OCI-LY1 (cell line): ENCODE measurements around the gene TRABD2B.

Experiments
- H2AFZ ChIP-seq: fragments of 200-600 bp; sonication (generic), shearing (Covaris generic); 2 replicates; pipeline ENCODE4 v1.6.0; 2014; ENCODE audit warnings: antibody characterized with exemption, mild to moderate bottlenecking, low read length
- H3F3A ChIP-seq: fragments of 200-600 bp; sonication (generic), shearing (Covaris generic); 2 replicates; pipeline ENCODE4 v1.6.0; 2014; ENCODE audit warnings: mild to moderate bottlenecking, antibody characterized with exemption, low read length, moderate library complexity; ENCODE audit not compliant: insufficient read depth
- H3K27ac ChIP-seq: fragments of 200-600 bp; sonication (generic); 2 replicates; pipeline ENCODE4 v1.5.1; 2014; ENCODE audit warnings: low read length, mixed run types, mild to moderate bottlenecking, low read depth; ENCODE audit not compliant: poor library complexity, severe bottlenecking
- H3K27me3 ChIP-seq: fragments of 200-600 bp; sonication (generic); 2 replicates; pipeline ENCODE4 v1.6.0; 2014; ENCODE audit warnings: antibody characterized with exemption, mild to moderate bottlenecking, low read length, moderate library complexity; ENCODE audit not compliant: insufficient read depth
- H3K36me3 ChIP-seq: fragments of 200-600 bp; sonication (generic); 2 replicates; pipeline ENCODE4 v1.6.1; 2014; ENCODE audit warnings: mild to moderate bottlenecking, antibody characterized with exemption, low read length, moderate library complexity, mixed read lengths; ENCODE audit not compliant: insufficient read depth
- H3K4me1 ChIP-seq: fragments of 200-600 bp; sonication (generic); 2 replicates; pipeline ENCODE4 v1.5.1; 2014; ENCODE audit warnings: mild to moderate bottlenecking, low read length, moderate library complexity; ENCODE audit not compliant: insufficient read depth, severe bottlenecking
- H3K4me2 ChIP-seq: fragments of 200-600 bp; sonication (generic), shearing (Covaris generic); 2 replicates; pipeline ENCODE4 v1.6.1; 2014; ENCODE audit warnings: low read length
- H3K4me3 ChIP-seq: fragments of 200-600 bp; sonication (generic); 2 replicates; pipeline ENCODE4 v1.5.1; 2014; ENCODE audit warnings: low read length, low read depth, mild to moderate bottlenecking, mixed read lengths; ENCODE audit not compliant: poor library complexity, severe bottlenecking
- H3K79me2 ChIP-seq: fragments of 200-600 bp; shearing (Covaris generic); 2 replicates; pipeline ENCODE4 v1.6.1; 2016; ENCODE audit warnings: mixed run types, low read length, mixed read lengths; ENCODE audit not compliant: insufficient read depth
- H3K9ac ChIP-seq: fragments of 200-600 bp; sonication (generic), shearing (Covaris generic); 2 replicates; pipeline ENCODE4 v1.6.1; 2014; ENCODE audit warnings: mild to moderate bottlenecking, low read length, mixed read lengths
- H3K9me2 ChIP-seq: fragments of 200-600 bp; sonication (generic), shearing (Covaris generic); 2 replicates; pipeline ENCODE4 v1.6.1; 2014; ENCODE audit warnings: low read depth, mild to moderate bottlenecking, low read length, mixed read lengths
- H3K9me3 ChIP-seq: fragments of 200-600 bp; shearing (Covaris generic); 2 replicates; pipeline ENCODE4 v1.6.1; 2014; ENCODE audit warnings: low read length, mixed read lengths
- H4K20me1 ChIP-seq: fragments of 200-600 bp; sonication (generic), shearing (Covaris generic); 2 replicates; pipeline ENCODE4 v1.6.0; 2016; ENCODE audit warnings: mild to moderate bottlenecking, low read length; ENCODE audit not compliant: insufficient read depth
- EZH2 ChIP-seq: fragments of 200-600 bp; sonication (generic), shearing (Covaris generic); IDR thresholded peaks from 2 replicates; pipeline ENCODE4 v1.8.0; 2017; ENCODE audit warnings: borderline replicate concordance, mixed run types, mild to moderate bottlenecking, antibody characterized with exemption, low read length, moderate library complexity, mixed read lengths
- TF ChIP-seq, protein P1 (sequence below): fragments of 200-600 bp; sonication (generic), shearing (Covaris generic); IDR thresholded peaks from 2 replicates; pipeline ENCODE4 v1.5.1; 2017; ENCODE audit warnings: mild to moderate bottlenecking, antibody characterized with exemption, low read length, moderate library complexity, mixed read lengths

TRABD2B gene

DNA sequence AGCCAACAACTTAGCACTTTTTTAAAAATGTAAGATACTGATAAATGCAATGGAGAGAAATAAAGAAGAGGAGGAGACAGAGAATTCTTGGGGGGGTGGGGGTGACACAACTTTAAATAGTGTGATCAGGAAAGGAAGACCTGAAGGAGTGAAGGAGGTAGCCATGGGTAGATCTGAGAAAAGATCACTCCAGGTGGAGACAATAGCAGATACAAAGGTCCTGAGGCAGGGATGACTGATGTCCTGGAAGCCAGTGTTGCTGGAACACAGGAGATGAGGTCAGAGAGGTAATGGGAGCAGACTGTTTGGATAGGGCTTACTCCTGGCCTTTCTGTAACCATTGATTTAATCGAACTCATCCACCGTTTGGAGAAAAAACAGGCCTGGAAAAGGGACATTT lies 24.6 kb upstream of the TRABD2B start:
- H2AFZ ChIP-seq = no peak overlapping the region
- no peaks in the 10 kb centered on the region for H3K9me2 ChIP-seq
- H3K4me2 ChIP-seq = no peak overlapping the region
- H3K27me3 ChIP-seq = no peaks in the 10 kb centered on the region
- no peaks in the 10 kb centered on the region for H3K9me3 ChIP-seq
- no peak for TF ChIP-seq EZH2
- TF ChIP-seq, protein P1, sequence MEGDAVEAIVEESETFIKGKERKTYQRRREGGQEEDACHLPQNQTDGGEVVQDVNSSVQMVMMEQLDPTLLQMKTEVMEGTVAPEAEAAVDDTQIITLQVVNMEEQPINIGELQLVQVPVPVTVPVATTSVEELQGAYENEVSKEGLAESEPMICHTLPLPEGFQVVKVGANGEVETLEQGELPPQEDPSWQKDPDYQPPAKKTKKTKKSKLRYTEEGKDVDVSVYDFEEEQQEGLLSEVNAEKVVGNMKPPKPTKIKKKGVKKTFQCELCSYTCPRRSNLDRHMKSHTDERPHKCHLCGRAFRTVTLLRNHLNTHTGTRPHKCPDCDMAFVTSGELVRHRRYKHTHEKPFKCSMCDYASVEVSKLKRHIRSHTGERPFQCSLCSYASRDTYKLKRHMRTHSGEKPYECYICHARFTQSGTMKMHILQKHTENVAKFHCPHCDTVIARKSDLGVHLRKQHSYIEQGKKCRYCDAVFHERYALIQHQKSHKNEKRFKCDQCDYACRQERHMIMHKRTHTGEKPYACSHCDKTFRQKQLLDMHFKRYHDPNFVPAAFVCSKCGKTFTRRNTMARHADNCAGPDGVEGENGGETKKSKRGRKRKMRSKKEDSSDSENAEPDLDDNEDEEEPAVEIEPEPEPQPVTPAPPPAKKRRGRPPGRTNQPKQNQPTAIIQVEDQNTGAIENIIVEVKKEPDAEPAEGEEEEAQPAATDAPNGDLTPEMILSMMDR = no peak
- no peaks in the 10 kb centered on the region for H3K79me2 ChIP-seq
- no peak overlapping the region for H3K27ac ChIP-seq
- no peak overlapping the region for H3K4me3 ChIP-seq
- no peaks in the 10 kb centered on the region for H3F3A ChIP-seq
- H3K9ac ChIP-seq = no peak overlapping the region
- no peaks in the 10 kb centered on the region for H3K4me1 ChIP-seq
- H3K36me3 ChIP-seq = no peaks in the 10 kb centered on the region
- H4K20me1 ChIP-seq = no peaks in the 10 kb centered on the region

DNA sequence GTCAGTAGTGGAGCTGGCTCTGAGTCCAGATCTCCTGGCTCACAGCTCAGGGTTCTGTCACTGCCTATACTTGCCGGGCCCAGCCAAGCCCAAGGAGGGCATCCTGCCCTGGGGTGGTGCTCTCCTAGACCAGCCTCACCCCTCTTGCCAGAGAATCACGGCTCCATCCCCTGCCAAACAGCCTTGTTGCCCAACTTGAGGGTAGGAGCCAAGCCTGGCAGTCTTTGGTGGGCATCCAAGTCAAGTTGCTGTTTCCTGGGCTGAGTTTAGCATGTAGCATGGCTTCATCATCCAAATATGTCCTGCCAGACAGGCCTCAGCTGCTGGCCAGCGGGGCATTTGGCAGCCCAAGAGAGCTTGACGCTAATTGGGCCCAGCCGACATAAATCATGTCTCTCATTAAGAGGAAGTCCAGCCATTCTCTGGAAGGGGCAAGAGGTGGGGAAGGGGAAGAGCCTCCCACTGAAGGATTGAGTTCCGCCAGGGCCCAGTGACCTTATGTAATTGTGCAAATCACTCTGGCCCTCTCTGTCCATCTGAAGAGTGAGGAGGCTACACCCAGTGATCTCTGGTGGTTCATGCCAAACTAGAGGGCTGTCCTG lies 22.6 kb upstream of the TRABD2B start:
- no peaks in the 10 kb centered on the region; the same call in 1 of the 2 replicates for H3K27me3 ChIP-seq
- no peak overlapping the region for H3K4me2 ChIP-seq
- no peak overlapping the region for H3K27ac ChIP-seq
- no peaks in the 10 kb centered on the region for H3K79me2 ChIP-seq
- H3K36me3 ChIP-seq = no peaks in the 10 kb centered on the region
- H4K20me1 ChIP-seq = no peaks in the 10 kb centered on the region
- no peaks in the 10 kb centered on the region for H3F3A ChIP-seq
- H3K9me3 ChIP-seq = no peaks in the 10 kb centered on the region
- no peak overlapping the region for H3K4me3 ChIP-seq
- TF ChIP-seq, protein P1 = no peak
- TF ChIP-seq EZH2 = no peak
- H3K9ac ChIP-seq = no peak overlapping the region
- H2AFZ ChIP-seq = no peak overlapping the region
- H3K4me1 ChIP-seq = no peaks in the 10 kb centered on the region
- H3K9me2 ChIP-seq = no peaks in the 10 kb centered on the region

DNA sequence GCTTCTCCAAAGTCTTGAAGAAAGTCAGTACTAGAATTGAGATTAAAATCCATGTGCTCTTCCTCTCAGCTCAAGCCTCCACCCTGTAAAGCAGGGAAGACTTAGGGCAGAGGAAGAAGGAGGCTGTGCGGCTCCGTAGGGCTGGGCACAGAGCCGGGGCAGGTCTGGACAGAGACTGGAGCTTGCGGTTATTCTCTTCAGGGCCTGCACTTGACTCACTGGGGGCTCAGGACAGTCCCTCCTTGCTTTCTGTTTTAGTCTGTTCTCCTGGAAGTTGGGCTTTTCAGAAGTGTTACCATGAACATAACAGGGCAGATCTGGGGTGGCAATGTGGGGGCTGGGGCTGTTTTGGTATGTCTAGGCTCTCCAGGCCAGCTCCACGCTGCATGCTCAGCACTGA lies 21.6 kb upstream of the TRABD2B start:
- Histone ChIP-seq H3K9me2 (no peaks in the 10 kb centered on the region), H3K9me3 (no peaks in the 10 kb centered on the region), H3F3A (no peaks in the 10 kb centered on the region), H3K27me3 (no peaks in the 10 kb centered on the region; the same call in none of the 2 replicates), H3K4me3 (no peak overlapping the region), H3K9ac (no peak overlapping the region), H3K27ac (no peak overlapping the region), H3K79me2 (no peaks in the 10 kb centered on the region), H4K20me1 (no peaks in the 10 kb centered on the region), H2AFZ (no peak overlapping the region), H3K36me3 (no peaks in the 10 kb centered on the region), H3K4me2 (no peak overlapping the region), H3K4me1 (no peaks in the 10 kb centered on the region)
- TF ChIP-seq EZH2 = no peak
- TF ChIP-seq, protein P1 = no peak
